ENCODE data around the gene MYH7.
"Not testable (repeated sequence)": the region's sequence is repeated elsewhere in the genome, so short reads cannot be mapped to it uniquely, and the experiment has no call there.

The MYH7 gene

GRCh38 chr14:23430016-23430722 is 5.3 kb downstream of the MYH7 start:
- no peak for ATAC-seq
- TF ChIP-seq ZFP3 (CRISPR knock-in tag; IDR thresholded peaks at IDR 0.05), result no peak
- no peak for TF ChIP-seq PPARA (CRISPR knock-in tag; IDR thresholded peaks at IDR 0.05; ENCODE audit: borderline replicate concordance)
- no peak for TF ChIP-seq CSDC2 (CRISPR knock-in tag; IDR thresholded peaks at IDR 0.05)
- no peak for TF ChIP-seq CSRNP3 (CRISPR knock-in tag; IDR thresholded peaks at IDR 0.05)
- TF ChIP-seq TOX (CRISPR knock-in tag; IDR thresholded peaks at IDR 0.05; ENCODE audit: borderline replicate concordance), result no peak
- TF ChIP-seq POU6F1 (CRISPR knock-in tag; IDR thresholded peaks at IDR 0.05; ENCODE audit: borderline replicate concordance, low read depth), result no peak
- TF ChIP-seq ARNTL (CRISPR knock-in tag; IDR thresholded peaks at IDR 0.05; ENCODE audit: borderline replicate concordance, low read depth), result no peak
- no peak for TF ChIP-seq TCF4 (CRISPR knock-in tag; IDR thresholded peaks at IDR 0.05; ENCODE audit: borderline replicate concordance)
- no peak for TF ChIP-seq SNAI2 (CRISPR knock-in tag; IDR thresholded peaks at IDR 0.05)
- TF ChIP-seq GLIS3 (CRISPR knock-in tag; IDR thresholded peaks at IDR 0.05), result no peak
- TF ChIP-seq PATZ1 (CRISPR knock-in tag; IDR thresholded peaks at IDR 0.05; ENCODE audit: borderline replicate concordance), result no peak
- no peak for TF ChIP-seq BACH2 (CRISPR knock-in tag; IDR thresholded peaks at IDR 0.05; ENCODE audit: borderline replicate concordance)
- TF ChIP-seq ZC3H10 (CRISPR knock-in tag; IDR thresholded peaks at IDR 0.05), result no peak
- no peak for TF ChIP-seq RARB (CRISPR knock-in tag; IDR thresholded peaks at IDR 0.05)
- TF ChIP-seq OSR1 (CRISPR knock-in tag; IDR thresholded peaks at IDR 0.05), result no peak
- no peak for TF ChIP-seq ZNF565 (CRISPR knock-in tag; conservative IDR thresholded peaks at IDR 0.05; ENCODE audit: low read depth)
- no peak for TF ChIP-seq ZNF70 (CRISPR knock-in tag; IDR thresholded peaks at IDR 0.05)
- no peak for TF ChIP-seq TSHZ2 (CRISPR knock-in tag; IDR thresholded peaks at IDR 0.05)
- TF ChIP-seq ZNF8 (CRISPR knock-in tag; IDR thresholded peaks at IDR 0.05), result no peak
- TF ChIP-seq ISL1 (CRISPR knock-in tag; IDR thresholded peaks at IDR 0.05), result no peak

GRCh38 chr14:23428686-23429495 is 6.6 kb downstream of the MYH7 start:
- TF ChIP-seq OSR1 (CRISPR knock-in tag; IDR thresholded peaks at IDR 0.05) (no peak), ZFP30 (CRISPR knock-in tag; IDR thresholded peaks at IDR 0.05) (no peak), CSDC2 (CRISPR knock-in tag; IDR thresholded peaks at IDR 0.05) (no peak)
- ATAC-seq, result no peak

- ATAC-seq, result not testable (repeated sequence)
Observed at GRCh38 chr14:23425798-23426197, 9.7 kb downstream of the MYH7 start.
